T-cell (primary cell): ENCODE measurements around the gene CD48. TPM values are rescaled to one million over a fixed set of nuclear protein-coding genes. Genes with fewer than 3 reads are reported as not detected.
A peak's percentile ranks its signal among the peaks of the same experiment; 100 is the strongest.
"Not testable (repeated sequence)": the region's sequence is repeated elsewhere in the genome, so short reads cannot be mapped to it uniquely, and the experiment has no call there.

Source experiments
- ATAC-seq, 4 experiments: fragments of 200-7000 bp in 3 of 4; fragments of 150-1000 bp in 1 of 4; cut with Tn5 transposase; replicated peaks in 1 of 4; 1 replicate in 3 of 4; 2 replicates in 1 of 4; pipeline ENCODE4 v1.10.0; 2021; ENCODE audit warnings: moderate library complexity in 3 of 4, mild to moderate bottlenecking in 2 of 4, moderate number of reproducible peaks in 1 of 4
- CTCF ChIA-PET, 2 donors: fragments of 300-600 bp; sonication (Branson Sonifier 250); formaldehyde crosslinking; loops; one replicate each; lab custom pipeline; 2022; ENCODE audit warnings: antibody characterized with exemption in 2 of 2; lab: Charles Lee
- POLR2A ChIA-PET, 2 donors: fragments of 300-600 bp; sonication (Branson Sonifier 250); formaldehyde crosslinking; loops; one replicate each; lab custom pipeline; 2022; ENCODE audit warnings: antibody characterized with exemption in 2 of 2; lab: Charles Lee
- DNase-seq, 35 experiments: peaks; one replicate each; pipeline versions ENCODE4 v3.0.0 to v3.0.0-alpha.2; 2013 to 2023
- H3K27ac ChIP-seq: one replicate; pipeline ENCODE4 v1.5.1; 2013; ENCODE audit warnings: low read length
- H3K27me3 ChIP-seq, 2 experiments: replicated peaks in 1 of 2; 1 replicate in 1 of 2; 2 replicates in 1 of 2; pipeline versions ENCODE4 v1.6.1 to v1.7.0; 2013; ENCODE audit warnings: low read length in 1 of 2, mixed read lengths in 1 of 2; ENCODE audit not compliant: control insufficient read depth in 2 of 2, insufficient read depth in 2 of 2; ENCODE audit errors: extremely low read depth in 1 of 2
- H3K36me3 ChIP-seq, 2 donors: 1 replicate in 1 of 2; 2 replicates in 1 of 2; pipeline versions ENCODE4 v1.6.1 to v1.7.0; 2013; ENCODE audit warnings: low read length in 1 of 2; ENCODE audit not compliant: control insufficient read depth in 2 of 2, insufficient read depth in 1 of 2; ENCODE audit errors: extremely low read depth in 1 of 2
- H3K4me1 ChIP-seq, 2 experiments: 1 replicate in 1 of 2; 2 replicates in 1 of 2; pipeline versions ENCODE4 v1.6.1 to v1.7.0; 2013; ENCODE audit warnings: low read length in 2 of 2, mixed read lengths in 1 of 2; ENCODE audit not compliant: insufficient read depth in 2 of 2, control insufficient read depth in 1 of 2; ENCODE audit errors: extremely low read depth in 1 of 2
- H3K4me3 ChIP-seq, 2 donors: 1 replicate in 1 of 2; 2 replicates in 1 of 2; pipeline versions ENCODE4 v1.5.1 to v1.7.0; 2013; ENCODE audit warnings: mild to moderate bottlenecking in 2 of 2, low read length in 1 of 2, moderate library complexity in 1 of 2; ENCODE audit not compliant: control insufficient read depth in 1 of 2; ENCODE audit errors: extremely low read depth in 1 of 2
- H3K9me3 ChIP-seq: 2 replicates; pipeline ENCODE4 v1.7.0; 2013
- H3K27ac Mint-ChIP-seq, 2 donors: one replicate each; pipeline ENCODE4 v1.8.0; 2020 to 2021; ENCODE audit warnings: mild to moderate bottlenecking in 2 of 2, mixed read lengths in 2 of 2
- H3K27me3 Mint-ChIP-seq, 2 donors: one replicate each; pipeline ENCODE4 v1.8.0; 2021 to 2022; ENCODE audit warnings: mixed read lengths in 2 of 2
- H3K36me3 Mint-ChIP-seq: one replicate; pipeline ENCODE4 v1.8.0; 2021; ENCODE audit warnings: mixed read lengths
- H3K4me1 Mint-ChIP-seq, 3 donors: one replicate each; pipeline ENCODE4 v1.8.0; 2020 to 2022; ENCODE audit warnings: mixed read lengths in 3 of 3, mild to moderate bottlenecking in 1 of 3
- H3K4me3 Mint-ChIP-seq, 3 donors: one replicate each; pipeline ENCODE4 v1.8.0; 2020 to 2022; ENCODE audit warnings: mild to moderate bottlenecking in 3 of 3, mixed read lengths in 3 of 3, moderate library complexity in 3 of 3
- H3K9me3 Mint-ChIP-seq, 3 donors: one replicate each; pipeline ENCODE4 v1.8.0; 2020 to 2022; ENCODE audit warnings: mixed read lengths in 3 of 3
- WGBS: methylation state at CpG from one replicate; pipeline ENCODE4 v1.1.5; 2013; ENCODE audit warnings: missing lambda C conversion rate; ENCODE audit not compliant: insufficient coverage; 5-methylcytosine and 5-hydroxymethylcytosine counted together
- total RNA-seq, 35 experiments: library from RNA in 6 of 35; stranded (reverse) in 6 of 35; fragments of 120-200 nt in 1 of 35; gene quantifications; one replicate each; pipeline versions ENCODE4 v1.2.1 to v1.2.4 and lab custom pipeline; 2013 to 2026

The CD48 gene
- total RNA-seq, 5 donors from 2014 or later (not counting 1 experiment from before 2014, with no cell fraction given), result 249 to 393 (median 273) TPM

GRCh38 chr1:160706526-160707235 is 4.9 kb downstream of the CD48 start:
- Histone ChIP-seq H3K9me3 (no peaks in the 10 kb centered on the region), H3K27me3 (no peaks in the 10 kb centered on the region), H3K27ac (peak overlapping the region; percentile 95), H3K4me3 (peak overlapping the region; percentile 44 to 78), H3K36me3 (peaks cover 0 to 39% of the 10 kb centered on the region in 2 donors), H3K4me1 (peaks cover 59 to 67% of the 10 kb centered on the region in 2 experiments)
- DNase-seq (no peak), ATAC-seq (no peak)
- Mint-ChIP-seq H3K4me3 (no peak overlapping the region), H3K4me1 (peaks cover 7 to 48% (median 46%) of the 10 kb centered on the region in 3 donors), H3K27me3 (no peaks in the 10 kb centered on the region), H3K27ac (no peak overlapping the region), H3K36me3 (peaks cover 31% of the 10 kb centered on the region), H3K9me3 (no peaks in the 10 kb centered on the region)
- POLR2A ChIA-PET, result interaction anchor here in 1 of 2 donors (0.6 to 1.2 kb wide), 2 partner anchors 24 to 411 kb away, joined by 3 read pairs; no protein-coding TSS in a partner anchor
- no CpG with 5 or more reads among the region's 4 CpGs for WGBS
- CTCF ChIA-PET, result interaction anchor here in 1 of 2 donors (1.0 to 3.7 kb wide), 7 partner anchors 9 to 66 kb away, joined by 3 to 19 read pairs (median 8); no protein-coding TSS in a partner anchor

GRCh38 chr1:160705742-160706141 is 5.9 kb downstream of the CD48 start:
- no peaks in the 10 kb centered on the region for H3K27me3 Mint-ChIP-seq

GRCh38 chr1:160705212-160705621 is 6.4 kb downstream of the CD48 start:
- not testable (repeated sequence) for H3K9me3 Mint-ChIP-seq, H3K9me3 ChIP-seq, ATAC-seq, H3K27me3 ChIP-seq, H3K27me3 Mint-ChIP-seq
- POLR2A ChIA-PET, result interaction anchor here in 1 of 2 donors (0.7 kb wide), 1 partner anchor 203 kb away, joined by 3 read pairs; no protein-coding TSS in a partner anchor
- peaks cover 0 to 45% of the 10 kb centered on the region in 2 donors for H3K36me3 ChIP-seq
- WGBS, result 65% methylated on average over 2 of the region's 3 CpGs
- Mint-ChIP-seq H3K27ac (peak overlapping the region in 1 of 2 donors; percentile 85), H3K4me3 (peak overlapping the region in 1 of 3 donors; percentile 62), H3K36me3 (peaks cover 35% of the 10 kb centered on the region), H3K4me1 (peaks cover 0 to 60% (median 58%) of the 10 kb centered on the region in 3 donors)
- peaks cover 60 to 75% of the 10 kb centered on the region in 2 experiments for H3K4me1 ChIP-seq
- DNase-seq, result peak in 1 of 35 experiments; percentile 31
- CTCF ChIA-PET, result interaction anchor here (0.7 to 2.0 kb wide), 4 partner anchors 9 to 63 kb away, joined by 3 to 10 read pairs (median 4); no protein-coding TSS in a partner anchor
- H3K4me3 ChIP-seq, result peak overlapping the region in 1 of 2 donors; percentile 25
- H3K27ac ChIP-seq, result peak overlapping the region; percentile 95

More at GRCh38 chr1:160705742-160706141, 5.9 kb downstream of the CD48 start:
- DNase-seq (no peak), ATAC-seq (peak in 1 of 4 experiments; percentile 27)
- no peaks in the 10 kb centered on the region for H3K9me3 Mint-ChIP-seq
- peaks cover 35% of the 10 kb centered on the region for H3K36me3 Mint-ChIP-seq
- no peaks in the 10 kb centered on the region for H3K27me3 ChIP-seq
- ChIA-PET CTCF (interaction anchor here in 1 of 2 donors (0.5 to 3.7 kb wide), 5 partner anchors 8 to 31 kb away, joined by 3 to 19 read pairs (median 8); no protein-coding TSS in a partner anchor), POLR2A (no interaction called here)
- peaks cover under 1 to 56% (median 56%) of the 10 kb centered on the region in 3 donors for H3K4me1 Mint-ChIP-seq
- peak overlapping the region in 1 of 2 donors; percentile 85 for H3K27ac Mint-ChIP-seq
- H3K9me3 ChIP-seq, result no peaks in the 10 kb centered on the region
- peak overlapping the region; percentile 95 for H3K27ac ChIP-seq
- H3K36me3 ChIP-seq, result peaks cover 0 to 44% of the 10 kb centered on the region in 2 donors
- peak overlapping the region in 1 of 3 donors; percentile 62 for H3K4me3 Mint-ChIP-seq
- H3K4me3 ChIP-seq, result peak overlapping the region in 1 of 2 donors; percentile 78
- peaks cover 59 to 73% of the 10 kb centered on the region in 2 experiments for H3K4me1 ChIP-seq

- H3K27ac Mint-ChIP-seq, result peak overlapping the region in 1 of 2 donors; percentile 85
Observed at GRCh38 chr1:160704250-160704649, 7.4 kb downstream of the CD48 start.

GRCh38 chr1:160702100-160702499 is 9.5 kb downstream of the CD48 start:
- ChIA-PET POLR2A (no interaction called here), CTCF (interaction anchor here in 1 of 2 donors (0.7 kb wide), 1 partner anchor 65 kb away, joined by 3 read pairs; no protein-coding TSS in a partner anchor)
- Histone ChIP-seq H3K4me1 (peaks cover 40 to 64% of the 10 kb centered on the region in 2 experiments), H3K9me3 (no peaks in the 10 kb centered on the region), H3K4me3 (no peak overlapping the region), H3K27ac (peak overlapping the region; percentile 12), H3K36me3 (peaks cover 0 to 49% of the 10 kb centered on the region in 2 donors), H3K27me3 (no peaks in the 10 kb centered on the region)
- Mint-ChIP-seq H3K36me3 (peaks cover 38% of the 10 kb centered on the region), H3K27ac (peak overlapping the region; percentile 85 to 87), H3K9me3 (no peaks in the 10 kb centered on the region), H3K27me3 (no peaks in the 10 kb centered on the region), H3K4me1 (peaks cover 5 to 87% (median 86%) of the 10 kb centered on the region in 3 donors), H3K4me3 (peak overlapping the region in 1 of 3 donors; percentile 52)
- no peak for DNase-seq
- ATAC-seq, result no peak
- 100% methylated on average over 1 of the region's 5 CpGs for WGBS

More at GRCh38 chr1:160704250-160704649, 7.4 kb downstream of the CD48 start:
- Histone ChIP-seq H3K4me1 (peaks cover 57 to 74% of the 10 kb centered on the region in 2 experiments), H3K4me3 (no peak overlapping the region), H3K36me3 (peaks cover 0 to 48% of the 10 kb centered on the region in 2 donors), H3K27me3 (no peaks in the 10 kb centered on the region), H3K27ac (peak overlapping the region; percentile 12), H3K9me3 (no peaks in the 10 kb centered on the region)
- ChIA-PET POLR2A (interaction anchor here in 1 of 2 donors (0.5 to 1.1 kb wide), 3 partner anchors 10 to 359 kb away, joined by 3 read pairs; no protein-coding TSS in a partner anchor), CTCF (interaction anchor here (0.7 to 2.0 kb wide), 4 partner anchors 10 to 64 kb away, joined by 3 to 10 read pairs (median 4); no protein-coding TSS in a partner anchor)
- H3K27me3 Mint-ChIP-seq, result no peaks in the 10 kb centered on the region
- peaks cover 0 to 65% (median 64%) of the 10 kb centered on the region in 3 donors for H3K4me1 Mint-ChIP-seq
- 81% methylated on average over 3 of the region's 4 CpGs for WGBS
- no peak for ATAC-seq
- no peak for DNase-seq
- no peaks in the 10 kb centered on the region for H3K9me3 Mint-ChIP-seq
- H3K36me3 Mint-ChIP-seq, result peaks cover 35% of the 10 kb centered on the region
- H3K4me3 Mint-ChIP-seq, result peak overlapping the region in 2 of 3 donors; percentile 34 to 59

GRCh38 chr1:160692390-160692789 is 19.2 kb downstream of the CD48 start:
- Histone ChIP-seq H3K4me1 (peaks cover 11 to 20% of the 10 kb centered on the region in 2 experiments), H3K27ac (peak overlapping the region; percentile 19), H3K36me3 (peaks cover 0 to 17% of the 10 kb centered on the region in 2 donors)
- ATAC-seq, H3K27me3 ChIP-seq, H3K9me3 ChIP-seq, H3K9me3 Mint-ChIP-seq, H3K4me3 ChIP-seq, POLR2A ChIA-PET, H3K27me3 Mint-ChIP-seq: not testable (repeated sequence)
- Mint-ChIP-seq H3K27ac (peak overlapping the region; percentile 87 to 89), H3K4me1 (peaks cover 72 to 88% (median 85%) of the 10 kb centered on the region in 3 donors), H3K4me3 (peak overlapping the region in 1 of 3 donors; percentile 45), H3K36me3 (peaks cover 28% of the 10 kb centered on the region)
- CTCF ChIA-PET, result interaction anchor here in 1 of 2 donors (1.0 to 1.3 kb wide), 6 partner anchors 9 to 76 kb away, joined by 3 to 5 read pairs (median 4); no protein-coding TSS in a partner anchor
- DNase-seq, result peak in 1 of 35 experiments; percentile 49
- WGBS, result 60% methylated on average over 1 of the region's 10 CpGs
